GM23338 (cell line): ENCODE data around the gene CPLANE1. TPM values are rescaled to one million over a fixed set of nuclear protein-coding genes. Genes with fewer than 3 reads are reported as not detected.
"Not testable (repeated sequence)": the region's sequence is repeated elsewhere in the genome, so short reads cannot be mapped to it uniquely, and the experiment has no call there.

Source experiments
- ATAC-seq: fragments of 200-7000 bp; cut with Tn5 transposase; 3 replicates; pipeline ENCODE4 v1.9.1; 2020
- DNase-seq: peaks from one replicate; pipeline ENCODE4 v3.0.0-alpha.2; 2015; ENCODE audit warnings: low spot score
- H2AFZ ChIP-seq: fragments of 200-600 bp; sonication (generic); 2 replicates; pipeline ENCODE4 v1.8.0; 2016; ENCODE audit warnings: antibody characterized with exemption, mild to moderate bottlenecking, moderate library complexity
- H3F3A ChIP-seq: fragments of 200-600 bp; sonication (generic); replicated peaks from 2 replicates; pipeline ENCODE4 v1.8.0; 2017; ENCODE audit warnings: antibody characterized with exemption, mixed run types, low read depth
- H3K27ac ChIP-seq: fragments of 200-600 bp; sonication (generic); 2 replicates; pipeline ENCODE4 v1.6.1; 2016; ENCODE audit warnings: low read depth
- H3K27me3 ChIP-seq: fragments of 200-600 bp; sonication (generic); 2 replicates; pipeline ENCODE4 v1.8.0; 2016; ENCODE audit warnings: mild to moderate bottlenecking, mixed run types, moderate library complexity; ENCODE audit not compliant: insufficient read depth
- H3K36me3 ChIP-seq: fragments of 200-600 bp; sonication (generic); 2 replicates; pipeline ENCODE4 v1.8.0; 2016; ENCODE audit warnings: mild to moderate bottlenecking; ENCODE audit not compliant: insufficient read depth
- H3K4me1 ChIP-seq: fragments of 200-600 bp; sonication (generic); 2 replicates; pipeline ENCODE4 v1.8.0; 2016; ENCODE audit warnings: mild to moderate bottlenecking, moderate library complexity; ENCODE audit not compliant: insufficient read depth
- H3K4me2 ChIP-seq: fragments of 200-600 bp; sonication (generic); 2 replicates; pipeline ENCODE4 v1.7.1; 2017; ENCODE audit warnings: mixed run types
- H3K4me3 ChIP-seq: fragments of 200-600 bp; sonication (generic); 2 replicates; pipeline ENCODE4 v1.6.1; 2016; ENCODE audit warnings: mixed run types
- H3K79me2 ChIP-seq: fragments of 200-600 bp; sonication (generic); replicated peaks from 2 replicates; pipeline ENCODE4 v1.8.0; 2017; ENCODE audit warnings: mild to moderate bottlenecking; ENCODE audit not compliant: insufficient read depth
- H3K9me2 ChIP-seq: fragments of 200-600 bp; sonication (generic); 2 replicates; pipeline ENCODE4 v1.8.0; 2017; ENCODE audit not compliant: insufficient read depth
- H4K20me1 ChIP-seq: fragments of 200-600 bp; sonication (generic); replicated peaks from 2 replicates; pipeline ENCODE4 v1.8.0; 2017; ENCODE audit warnings: mild to moderate bottlenecking; ENCODE audit not compliant: insufficient read depth
- H3K27ac Mint-ChIP-seq: 2 replicates; pipeline ENCODE4 v1.8.0; 2020; ENCODE audit warnings: inconsistent platforms, mild to moderate bottlenecking, moderate library complexity, mixed read lengths
- H3K27me3 Mint-ChIP-seq: 3 replicates; pipeline ENCODE4 v1.8.0; 2022; ENCODE audit warnings: low read depth, mild to moderate bottlenecking, moderate library complexity, mixed read lengths, inconsistent platforms; ENCODE audit not compliant: insufficient read depth, poor library complexity
- H3K36me3 Mint-ChIP-seq: 3 replicates; pipeline ENCODE4 v1.8.0; 2021; ENCODE audit warnings: low read depth, mild to moderate bottlenecking, inconsistent platforms, moderate library complexity, mixed read lengths
- H3K4me1 Mint-ChIP-seq: 3 replicates; pipeline ENCODE4 v1.8.0; 2020; ENCODE audit warnings: mild to moderate bottlenecking, inconsistent platforms, mixed read lengths
- H3K4me3 Mint-ChIP-seq: 3 replicates; pipeline ENCODE4 v1.8.0; 2021; ENCODE audit warnings: moderate library complexity, mild to moderate bottlenecking, inconsistent platforms, mixed read lengths
- H3K9me3 Mint-ChIP-seq: 3 replicates; pipeline ENCODE4 v1.8.0; 2020; ENCODE audit warnings: moderate library complexity, mild to moderate bottlenecking, inconsistent platforms, mixed read lengths
- EZH2 ChIP-seq: fragments of 200-600 bp; sonication (generic); IDR thresholded peaks from one replicate; pipeline ENCODE4 v1.8.0; 2017; ENCODE audit warnings: antibody characterized with exemption, mild to moderate bottlenecking, low read depth; ENCODE audit not compliant: unreplicated experiment
- JUNB ChIP-seq: IDR thresholded peaks from one replicate; pipeline ENCODE4 v1.6.1; 2016; ENCODE audit warnings: antibody characterized with exemption; ENCODE audit not compliant: unreplicated experiment
- NANOG ChIP-seq: IDR thresholded peaks from 2 replicates; pipeline ENCODE4 v1.6.1; 2016; ENCODE audit warnings: antibody characterized with exemption, borderline replicate concordance
- STAT1 ChIP-seq: IDR thresholded peaks from one replicate; pipeline ENCODE4 v1.6.1; 2016; ENCODE audit warnings: antibody characterized with exemption; ENCODE audit not compliant: unreplicated experiment
- polyA plus RNA-seq: library from polyadenylated mRNA; unstranded; fragments of >200 nt; fragmentation: Nextera tagmentation; extraction: Ambion mirVana; gene quantifications from 2 replicates; pipeline ENCODE4 v1.2.1, GENCODE V29; 2016
- total RNA-seq: library from RNA; depleted of rRNA; stranded (reverse); fragments of >200 nt; shearing (Covaris generic); gene quantifications from 2 replicates; pipeline ENCODE4 v1.2.3, GENCODE V29; 2014
- TF ChIP-seq, protein P1 (sequence below): fragments of 250-450 bp; sonication (Bioruptor Pico); IDR thresholded peaks from 2 replicates; pipeline ENCODE4 v1.5.0; 2020; ENCODE audit warnings: mild to moderate bottlenecking, moderate library complexity

Gene CPLANE1
- total and polyA plus RNA-seq, 2 experiments from 2014 or later = 5.1 to 8.3 TPM

GRCh38 chr5:37222181-37222580 lies 27.0 kb downstream of the CPLANE1 start (continued):
- TF ChIP-seq, protein P1, sequence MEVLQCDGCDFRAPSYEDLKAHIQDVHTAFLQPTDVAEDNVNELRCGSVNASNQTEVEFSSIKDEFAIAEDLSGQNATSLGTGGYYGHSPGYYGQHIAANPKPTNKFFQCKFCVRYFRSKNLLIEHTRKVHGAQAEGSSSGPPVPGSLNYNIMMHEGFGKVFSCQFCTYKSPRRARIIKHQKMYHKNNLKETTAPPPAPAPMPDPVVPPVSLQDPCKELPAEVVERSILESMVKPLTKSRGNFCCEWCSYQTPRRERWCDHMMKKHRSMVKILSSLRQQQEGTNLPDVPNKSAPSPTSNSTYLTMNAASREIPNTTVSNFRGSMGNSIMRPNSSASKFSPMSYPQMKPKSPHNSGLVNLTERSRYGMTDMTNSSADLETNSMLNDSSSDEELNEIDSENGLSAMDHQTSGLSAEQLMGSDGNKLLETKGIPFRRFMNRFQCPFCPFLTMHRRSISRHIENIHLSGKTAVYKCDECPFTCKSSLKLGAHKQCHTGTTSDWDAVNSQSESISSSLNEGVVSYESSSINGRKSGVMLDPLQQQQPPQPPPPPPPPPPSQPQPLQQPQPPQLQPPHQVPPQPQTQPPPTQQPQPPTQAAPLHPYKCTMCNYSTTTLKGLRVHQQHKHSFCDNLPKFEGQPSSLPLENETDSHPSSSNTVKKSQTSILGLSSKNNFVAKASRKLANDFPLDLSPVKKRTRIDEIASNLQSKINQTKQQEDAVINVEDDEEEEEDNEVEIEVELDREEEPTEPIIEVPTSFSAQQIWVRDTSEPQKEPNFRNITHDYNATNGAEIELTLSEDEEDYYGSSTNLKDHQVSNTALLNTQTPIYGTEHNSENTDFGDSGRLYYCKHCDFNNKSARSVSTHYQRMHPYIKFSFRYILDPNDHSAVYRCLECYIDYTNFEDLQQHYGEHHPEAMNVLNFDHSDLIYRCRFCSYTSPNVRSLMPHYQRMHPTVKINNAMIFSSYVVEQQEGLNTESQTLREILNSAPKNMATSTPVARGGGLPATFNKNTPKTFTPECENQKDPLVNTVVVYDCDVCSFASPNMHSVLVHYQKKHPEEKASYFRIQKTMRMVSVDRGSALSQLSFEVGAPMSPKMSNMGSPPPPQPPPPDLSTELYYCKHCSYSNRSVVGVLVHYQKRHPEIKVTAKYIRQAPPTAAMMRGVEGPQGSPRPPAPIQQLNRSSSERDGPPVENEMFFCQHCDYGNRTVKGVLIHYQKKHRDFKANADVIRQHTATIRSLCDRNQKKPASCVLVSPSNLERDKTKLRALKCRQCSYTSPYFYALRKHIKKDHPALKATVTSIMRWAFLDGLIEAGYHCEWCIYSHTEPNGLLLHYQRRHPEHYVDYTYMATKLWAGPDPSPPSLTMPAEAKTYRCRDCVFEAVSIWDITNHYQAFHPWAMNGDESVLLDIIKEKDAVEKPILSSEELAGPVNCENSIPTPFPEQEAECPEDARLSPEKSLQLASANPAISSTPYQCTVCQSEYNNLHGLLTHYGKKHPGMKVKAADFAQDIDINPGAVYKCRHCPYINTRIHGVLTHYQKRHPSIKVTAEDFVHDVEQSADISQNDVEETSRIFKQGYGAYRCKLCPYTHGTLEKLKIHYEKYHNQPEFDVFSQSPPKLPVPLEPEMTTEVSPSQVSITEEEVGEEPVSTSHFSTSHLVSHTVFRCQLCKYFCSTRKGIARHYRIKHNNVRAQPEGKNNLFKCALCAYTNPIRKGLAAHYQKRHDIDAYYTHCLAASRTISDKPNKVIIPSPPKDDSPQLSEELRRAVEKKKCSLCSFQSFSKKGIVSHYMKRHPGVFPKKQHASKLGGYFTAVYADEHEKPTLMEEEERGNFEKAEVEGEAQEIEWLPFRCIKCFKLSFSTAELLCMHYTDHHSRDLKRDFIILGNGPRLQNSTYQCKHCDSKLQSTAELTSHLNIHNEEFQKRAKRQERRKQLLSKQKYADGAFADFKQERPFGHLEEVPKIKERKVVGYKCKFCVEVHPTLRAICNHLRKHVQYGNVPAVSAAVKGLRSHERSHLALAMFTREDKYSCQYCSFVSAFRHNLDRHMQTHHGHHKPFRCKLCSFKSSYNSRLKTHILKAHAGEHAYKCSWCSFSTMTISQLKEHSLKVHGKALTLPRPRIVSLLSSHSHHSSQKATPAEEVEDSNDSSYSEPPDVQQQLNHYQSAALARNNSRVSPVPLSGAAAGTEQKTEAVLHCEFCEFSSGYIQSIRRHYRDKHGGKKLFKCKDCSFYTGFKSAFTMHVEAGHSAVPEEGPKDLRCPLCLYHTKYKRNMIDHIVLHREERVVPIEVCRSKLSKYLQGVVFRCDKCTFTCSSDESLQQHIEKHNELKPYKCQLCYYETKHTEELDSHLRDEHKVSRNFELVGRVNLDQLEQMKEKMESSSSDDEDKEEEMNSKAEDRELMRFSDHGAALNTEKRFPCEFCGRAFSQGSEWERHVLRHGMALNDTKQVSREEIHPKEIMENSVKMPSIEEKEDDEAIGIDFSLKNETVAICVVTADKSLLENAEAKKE (CRISPR knock-in tag) = no peak
- TF ChIP-seq JUNB (no peak), NANOG (no peak), STAT1 (no peak), EZH2 (no peak)

- H4K20me1 ChIP-seq, H2AFZ ChIP-seq, H3K4me2 ChIP-seq, DNase-seq, H3K4me3 Mint-ChIP-seq, ATAC-seq, H3K4me3 ChIP-seq, H3K36me3 Mint-ChIP-seq, H3K27ac Mint-ChIP-seq, H3K9me2 ChIP-seq, H3K4me1 Mint-ChIP-seq, H3K27me3 Mint-ChIP-seq, H3K79me2 ChIP-seq, H3K4me1 ChIP-seq, H3K36me3 ChIP-seq, H3K27ac ChIP-seq, H3K27me3 ChIP-seq, H3K9me3 Mint-ChIP-seq, H3F3A ChIP-seq: not testable (repeated sequence)
These were observed 28.8 kb downstream of the CPLANE1 start for GRCh38 chr5:37220426-37220825.

DNA sequence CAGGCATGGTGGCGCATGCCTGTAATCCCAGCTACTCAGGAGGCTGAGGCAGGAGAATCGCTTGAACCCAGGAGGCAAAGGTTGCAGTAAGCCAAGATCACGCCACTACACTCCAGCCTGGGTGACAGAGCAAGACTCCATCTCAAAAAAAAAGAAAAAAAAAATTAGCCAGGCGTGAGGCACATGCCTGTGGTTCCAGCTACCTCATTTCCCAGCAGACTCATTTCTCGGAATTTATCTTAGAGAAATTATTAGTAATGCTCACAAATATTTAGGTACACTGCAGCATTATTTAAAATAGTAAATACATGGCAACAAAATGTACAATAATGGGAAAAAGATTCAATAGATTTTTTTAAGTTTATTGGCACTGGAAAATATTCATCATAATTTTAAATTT lies 29.8 kb downstream of the CPLANE1 start:
- not testable (repeated sequence) for H3K79me2 ChIP-seq, H3K36me3 ChIP-seq, H3K9me3 Mint-ChIP-seq, H4K20me1 ChIP-seq, H3K4me1 Mint-ChIP-seq, H3K27ac ChIP-seq, H3K4me2 ChIP-seq, H3K4me1 ChIP-seq, H3K27me3 ChIP-seq, H3F3A ChIP-seq, H3K9me2 ChIP-seq, H3K27me3 Mint-ChIP-seq, H2AFZ ChIP-seq, H3K4me3 Mint-ChIP-seq, H3K36me3 Mint-ChIP-seq, H3K27ac Mint-ChIP-seq, H3K4me3 ChIP-seq, ATAC-seq, DNase-seq
